Measurements from ENCODE around the gene SMYD3.

SMYD3 gene

DNA sequence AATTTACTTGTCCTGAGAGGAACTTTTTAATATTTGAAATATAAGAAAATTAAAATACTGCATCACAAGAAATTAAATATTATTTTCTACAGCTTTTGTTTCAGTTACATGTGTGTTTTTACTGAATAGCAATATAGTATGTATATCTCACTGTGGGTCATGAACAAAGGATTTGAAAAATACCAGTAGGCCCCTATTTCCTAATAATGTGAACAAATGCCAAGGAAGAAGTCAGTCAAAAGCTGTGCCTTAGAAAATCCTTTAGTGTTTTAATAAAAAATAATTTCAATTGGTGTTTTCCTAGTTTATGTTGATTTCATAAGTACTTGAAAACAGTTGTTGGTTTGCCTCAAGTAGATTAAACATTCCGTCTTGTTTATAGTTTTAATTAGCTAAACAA, 46.7 kb downstream of the SMYD3 start:
- TF ChIP-seq, protein P1, sequence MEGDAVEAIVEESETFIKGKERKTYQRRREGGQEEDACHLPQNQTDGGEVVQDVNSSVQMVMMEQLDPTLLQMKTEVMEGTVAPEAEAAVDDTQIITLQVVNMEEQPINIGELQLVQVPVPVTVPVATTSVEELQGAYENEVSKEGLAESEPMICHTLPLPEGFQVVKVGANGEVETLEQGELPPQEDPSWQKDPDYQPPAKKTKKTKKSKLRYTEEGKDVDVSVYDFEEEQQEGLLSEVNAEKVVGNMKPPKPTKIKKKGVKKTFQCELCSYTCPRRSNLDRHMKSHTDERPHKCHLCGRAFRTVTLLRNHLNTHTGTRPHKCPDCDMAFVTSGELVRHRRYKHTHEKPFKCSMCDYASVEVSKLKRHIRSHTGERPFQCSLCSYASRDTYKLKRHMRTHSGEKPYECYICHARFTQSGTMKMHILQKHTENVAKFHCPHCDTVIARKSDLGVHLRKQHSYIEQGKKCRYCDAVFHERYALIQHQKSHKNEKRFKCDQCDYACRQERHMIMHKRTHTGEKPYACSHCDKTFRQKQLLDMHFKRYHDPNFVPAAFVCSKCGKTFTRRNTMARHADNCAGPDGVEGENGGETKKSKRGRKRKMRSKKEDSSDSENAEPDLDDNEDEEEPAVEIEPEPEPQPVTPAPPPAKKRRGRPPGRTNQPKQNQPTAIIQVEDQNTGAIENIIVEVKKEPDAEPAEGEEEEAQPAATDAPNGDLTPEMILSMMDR (IDR thresholded peaks at IDR 0.05; ENCODE audit: insufficient read depth, low read depth, low read length, missing control alignments) = no peak
- no peak for DNase-seq (ENCODE audit: low read depth)
- no peak overlapping the region for H3K4me3 ChIP-seq (ENCODE audit: low read depth, low read length)

GRCh38 chr1:246459221-246459620, 47.9 kb downstream of the SMYD3 start:
- DNase-seq (ENCODE audit: low read depth) = no peak
- TF ChIP-seq, protein P1 (IDR thresholded peaks at IDR 0.05; ENCODE audit: insufficient read depth, low read depth, low read length, missing control alignments) = no peak
- H3K4me3 ChIP-seq (ENCODE audit: low read depth, low read length) = no peak overlapping the region

DNA sequence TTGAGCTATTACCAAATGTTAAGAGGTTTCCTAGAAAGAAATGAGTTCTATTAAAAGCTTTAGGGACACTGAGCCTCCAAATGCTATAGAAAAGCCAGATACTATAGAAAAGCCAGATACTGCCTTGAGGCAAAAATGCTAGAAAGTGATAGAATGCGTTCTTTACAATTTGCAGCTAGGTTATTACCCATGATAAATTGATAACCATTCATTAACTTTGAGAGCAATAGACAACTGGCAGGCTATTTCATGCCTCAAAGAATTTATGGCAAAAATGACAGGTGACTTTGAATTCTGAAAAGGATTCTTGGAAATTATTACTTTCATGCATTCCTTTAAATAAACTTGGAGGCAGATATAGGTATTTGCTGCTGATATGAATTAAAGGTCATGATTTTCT, 51.6 kb downstream of the SMYD3 start:
- no peak for DNase-seq (ENCODE audit: low read depth)
- H3K4me3 ChIP-seq (ENCODE audit: low read depth, low read length) = no peak overlapping the region
- TF ChIP-seq, protein P1 (IDR thresholded peaks at IDR 0.05; ENCODE audit: insufficient read depth, low read depth, low read length, missing control alignments) = no peak

DNA sequence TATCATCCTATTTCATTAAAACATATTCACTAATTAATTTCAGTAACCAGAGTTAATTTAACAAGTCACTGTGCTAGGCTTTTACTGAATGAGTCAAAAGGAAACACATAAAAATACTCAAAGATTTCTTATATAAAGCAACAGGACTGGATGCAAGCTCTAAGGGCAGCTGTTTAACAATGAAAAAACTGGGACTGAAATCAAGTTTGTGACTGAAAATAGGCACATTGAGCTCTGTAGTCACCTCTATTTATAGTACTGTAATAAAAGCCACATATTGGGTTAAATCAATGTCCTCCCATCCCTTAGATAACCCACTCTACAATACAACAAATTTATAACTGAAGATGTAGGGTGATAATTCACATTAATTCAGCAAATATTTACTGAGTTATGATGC, 52.4 kb downstream of the SMYD3 start:
- H3K4me3 ChIP-seq (ENCODE audit: low read depth, low read length) = no peak overlapping the region
- TF ChIP-seq, protein P1 (IDR thresholded peaks at IDR 0.05; ENCODE audit: insufficient read depth, low read depth, low read length, missing control alignments) = no peak
- no peak for DNase-seq (ENCODE audit: low read depth)

GRCh38 chr1:246450611-246451251, 56.3 kb downstream of the SMYD3 start:
- TF ChIP-seq, protein P1 (IDR thresholded peaks at IDR 0.05; ENCODE audit: insufficient read depth, low read depth, low read length, missing control alignments) = peak; percentile 50
- no peak overlapping the region for H3K4me3 ChIP-seq (ENCODE audit: low read depth, low read length)
- DNase-seq (ENCODE audit: low read depth) = peak; percentile 33

GRCh38 chr1:246448373-246448772, 58.7 kb downstream of the SMYD3 start:
- H3K4me3 ChIP-seq (ENCODE audit: low read depth, low read length) = no peak overlapping the region
- TF ChIP-seq, protein P1 (IDR thresholded peaks at IDR 0.05; ENCODE audit: insufficient read depth, low read depth, low read length, missing control alignments) = no peak
- DNase-seq (ENCODE audit: low read depth) = no peak

- no peak overlapping the region for H3K4me3 ChIP-seq (ENCODE audit: low read depth, low read length)
- no peak for DNase-seq (ENCODE audit: low read depth)
- TF ChIP-seq, protein P1 (IDR thresholded peaks at IDR 0.05; ENCODE audit: insufficient read depth, low read depth, low read length, missing control alignments) = no peak
These were observed 59.6 kb downstream of the SMYD3 start for GRCh38 chr1:246447501-246447900.
